Liver (tissue), 9 donors: ENCODE data around the gene ARRDC4. TPM values are rescaled to one million over a fixed set of nuclear protein-coding genes. Genes with fewer than 3 reads are reported as not detected.

Source experiments
- DNase-seq: peaks from one replicate; pipeline ENCODE4 v3.0.0-alpha.2; 2017; ENCODE audit warnings: low spot score
- H3K27ac ChIP-seq, 2 donors: one replicate each; pipeline ENCODE4 v1.7.0; 2013; ENCODE audit warnings: inconsistent platforms in 2 of 2, low read length in 2 of 2, control low read depth in 1 of 2, low read depth in 1 of 2, mild to moderate bottlenecking in 1 of 2
- H3K27me3 ChIP-seq, 4 donors: one replicate each; pipeline versions ENCODE4 v1.6.1 to v1.7.0; 2013; ENCODE audit warnings: low read length in 3 of 4, inconsistent platforms in 1 of 4, mild to moderate bottlenecking in 1 of 4, moderate library complexity in 1 of 4; ENCODE audit not compliant: control insufficient read depth in 4 of 4, insufficient read depth in 4 of 4
- H3K36me3 ChIP-seq, 4 donors: one replicate each; pipeline versions ENCODE4 v1.6.1 to v1.7.0; 2013; ENCODE audit warnings: low read length in 3 of 4, mild to moderate bottlenecking in 3 of 4, low read depth in 1 of 4, moderate library complexity in 1 of 4; ENCODE audit not compliant: control insufficient read depth in 4 of 4, insufficient read depth in 3 of 4
- H3K4me1 ChIP-seq, 4 donors: one replicate each; pipeline versions ENCODE4 v1.6.1 to v1.7.0; 2013; ENCODE audit warnings: low read length in 3 of 4, mild to moderate bottlenecking in 3 of 4, moderate library complexity in 1 of 4; ENCODE audit not compliant: control insufficient read depth in 4 of 4, insufficient read depth in 4 of 4
- H3K4me3 ChIP-seq, 3 donors: one replicate each; pipeline versions ENCODE4 v1.6.1 to v1.7.0; 2013; ENCODE audit warnings: low read length in 3 of 3, control low read depth in 1 of 3, low read depth in 1 of 3, mild to moderate bottlenecking in 1 of 3
- H3K9ac ChIP-seq, 2 donors: one replicate each; pipeline ENCODE4 v1.7.0; 2013; ENCODE audit warnings: low read length in 2 of 2, mild to moderate bottlenecking in 2 of 2, moderate library complexity in 2 of 2, control low read depth in 1 of 2, low read depth in 1 of 2
- H3K9me3 ChIP-seq, 4 donors: one replicate each; pipeline versions ENCODE4 v1.6.1 to v1.7.0; 2013; ENCODE audit warnings: low read length in 3 of 4; ENCODE audit not compliant: control insufficient read depth in 4 of 4
- ATF3 ChIP-seq: IDR thresholded peaks from 2 replicates; pipeline ENCODE4 v1.6.1; 2016; ENCODE audit warnings: antibody characterized with exemption
- CTCF ChIP-seq: fragments of 150-350 bp; IDR thresholded peaks from 2 replicates; pipeline ENCODE4 v1.5.1; 2017; ENCODE audit warnings: improper control_type of control experiment, low read depth, low read length; ENCODE audit not compliant: missing input control
- EGR1 ChIP-seq, 2 donors: IDR thresholded peaks; 2 replicates each; pipeline ENCODE4 v1.6.1; 2016 to 2018; ENCODE audit warnings: antibody characterized with exemption in 2 of 2, low read depth in 2 of 2
- FOXA1 ChIP-seq: IDR thresholded peaks from 2 replicates; pipeline ENCODE4 v1.6.1; 2016; ENCODE audit warnings: antibody characterized with exemption
- FOXA2 ChIP-seq: IDR thresholded peaks from 2 replicates; pipeline ENCODE4 v1.6.1; 2016; ENCODE audit warnings: antibody characterized with exemption
- GABPA ChIP-seq, 2 donors: IDR thresholded peaks in 1 of 2; conservative IDR thresholded peaks in 1 of 2; 2 replicates each; pipeline ENCODE4 v1.6.1; 2016; ENCODE audit warnings: antibody characterized with exemption in 2 of 2, mild to moderate bottlenecking in 1 of 2, moderate library complexity in 1 of 2
- HNF4A ChIP-seq, 2 donors: conservative IDR thresholded peaks; 2 replicates each; pipeline ENCODE4 v1.6.1; 2016; ENCODE audit warnings: antibody characterized with exemption in 2 of 2, mild to moderate bottlenecking in 2 of 2
- HNF4G ChIP-seq: IDR thresholded peaks from 2 replicates; pipeline ENCODE4 v1.6.1; 2016; ENCODE audit warnings: antibody characterized with exemption
- JUND ChIP-seq, 2 donors: IDR thresholded peaks; 2 replicates each; pipeline ENCODE4 v1.6.1; 2016; ENCODE audit warnings: antibody characterized with exemption in 2 of 2
- MAX ChIP-seq: IDR thresholded peaks from 2 replicates; pipeline ENCODE4 v1.6.1; 2016; ENCODE audit warnings: antibody characterized with exemption
- NR2F2 ChIP-seq: IDR thresholded peaks from 2 replicates; pipeline ENCODE4 v1.6.1; 2016; ENCODE audit warnings: antibody characterized with exemption
- RAD21 ChIP-seq, 2 donors: IDR thresholded peaks; 2 replicates each; pipeline ENCODE4 v1.6.1; 2016; ENCODE audit warnings: antibody characterized with exemption in 2 of 2, mild to moderate bottlenecking in 2 of 2
- REST ChIP-seq: IDR thresholded peaks from 2 replicates; pipeline ENCODE4 v1.6.1; 2016; ENCODE audit warnings: antibody characterized with exemption, mild to moderate bottlenecking
- RXRA ChIP-seq, 2 donors: IDR thresholded peaks; 2 replicates each; pipeline ENCODE4 v1.6.1; 2017 to 2018; ENCODE audit warnings: antibody characterized with exemption in 2 of 2, mild to moderate bottlenecking in 1 of 2
- SP1 ChIP-seq: IDR thresholded peaks from 2 replicates; pipeline ENCODE4 v1.6.1; 2018; ENCODE audit warnings: antibody characterized with exemption, mild to moderate bottlenecking
- TAF1 ChIP-seq: conservative IDR thresholded peaks from 2 replicates; pipeline ENCODE4 v1.6.1; 2016; ENCODE audit warnings: antibody characterized with exemption, mild to moderate bottlenecking
- YY1 ChIP-seq: IDR thresholded peaks from 2 replicates; pipeline ENCODE4 v1.6.1; 2016; ENCODE audit warnings: antibody characterized with exemption, mild to moderate bottlenecking
- ZBTB33 ChIP-seq: IDR thresholded peaks from 2 replicates; pipeline ENCODE4 v1.6.1; 2016; ENCODE audit warnings: antibody characterized with exemption
- WGBS: extraction: QIAGEN DNeasy Blood & Tissue Kit; methylation state at CpG from one replicate; pipeline ENCODE4 v1.1.7; 2013; 5-methylcytosine and 5-hydroxymethylcytosine counted together
- polyA plus RNA-seq, 2 donors: library from polyadenylated mRNA; stranded (reverse) in 1 of 2; unstranded in 1 of 2; fragments of 200-250 nt in 1 of 2; fragments of >200 nt in 1 of 2; fragmentation: Nextera tagmentation in 1 of 2; extraction: Ambion mirVana in 1 of 2; gene quantifications; one replicate each; pipeline versions ENCODE4 v1.2.1 to v1.2.3, GENCODE V29; 2013 to 2015
- total RNA-seq, 2 donors: library from RNA; depleted of rRNA; stranded (reverse); fragments of >200 nt; gene quantifications; one replicate each; pipeline ENCODE4 v1.2.3, GENCODE V29; 2014
- donor health status: healthy.
- donor health status: healthy.
- donor health status: healthy.
- donor health status: healthy.
- donor health status: healthy.

ARRDC4 gene
- total and polyA plus RNA-seq, 4 donors = 2.5 to 13.4 (median 3.9) TPM

GRCh38 chr15:97962263-97962662, 1.8 kb downstream of the ARRDC4 start:
- Histone ChIP-seq H3K4me3 (peak overlapping the region; percentile 29 to 94 (median 72)), H3K4me1 (peaks cover 7 to 43% (median 16%) of the 10 kb centered on the region in 4 donors), H3K9me3 (no peaks in the 10 kb centered on the region)

More at GRCh38 chr15:97962263-97962662, 1.8 kb downstream of the ARRDC4 start:
- 36% methylated on average over 2 of the region's 2 CpGs for WGBS
- H3K9ac ChIP-seq = no peak overlapping the region
- no peak for DNase-seq
- peaks cover 0 to 19% (median 9%) of the 10 kb centered on the region in 4 donors for H3K36me3 ChIP-seq
- TF ChIP-seq FOXA2 (no peak), RAD21 (IDR thresholded peaks at IDR 0.05) (no peak), SP1 (peak; percentile 60), ATF3 (peak; percentile 64), YY1 (peak; percentile 89), JUND (IDR thresholded peaks at IDR 0.05) (peak in 1 of 2 donors; percentile 53), FOXA1 (no peak), REST (no peak), HNF4A (conservative IDR thresholded peaks at IDR 0.05) (peak; percentile 69 to 84), GABPA (IDR thresholded peaks at IDR 0.05 in 1 of 2, conservative IDR thresholded peaks at IDR 0.05 in 1 of 2) (no peak), HNF4G (peak; percentile 36), RXRA (IDR thresholded peaks at IDR 0.05) (peak; percentile 60 to 83), MAX (peak; percentile 14), ZBTB33 (no peak), EGR1 (IDR thresholded peaks at IDR 0.05; ENCODE audit: low read depth in 2 of 2) (no peak), CTCF (no peak), TAF1 (no peak), NR2F2 (no peak)
- H3K27me3 ChIP-seq = no peaks in the 10 kb centered on the region
- peak overlapping the region in 1 of 2 donors; percentile 90 for H3K27ac ChIP-seq
